ENCODE measurements around the gene TBC1D12.
"Not testable (repeated sequence)": the region's sequence is repeated elsewhere in the genome, so short reads cannot be mapped to it uniquely, and the experiment has no call there.

Gene TBC1D12

DNA sequence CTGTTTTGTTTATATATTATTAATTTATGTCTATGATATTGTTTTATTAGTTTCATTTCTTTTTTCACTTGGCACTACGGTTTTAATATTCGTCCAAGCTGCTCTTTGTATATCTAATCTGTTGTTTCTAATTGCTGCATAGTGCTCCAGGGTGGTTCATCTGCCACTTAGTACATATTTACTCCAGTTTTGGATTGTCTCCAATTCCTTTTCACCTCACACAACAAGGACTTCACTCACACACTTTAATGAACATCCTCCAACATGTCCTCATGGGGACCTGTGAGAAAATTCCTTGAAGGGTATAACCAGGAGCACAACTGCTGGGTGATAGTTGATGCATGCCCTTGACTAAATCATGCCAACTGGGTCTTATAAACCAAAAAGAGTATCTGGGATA lies 25.5 kb upstream of the TBC1D12 start:
- Histone ChIP-seq H2AFZ (ENCODE audit: low read depth) (no peak overlapping the region), H3K4me3 (IDR thresholded peaks at IDR 0.05; ENCODE audit: insufficient read depth, low read depth, low read length) (no peak overlapping the region), H4K20me1 (ENCODE audit: insufficient read depth) (no peaks in the 10 kb centered on the region), H3K36me3 (ENCODE audit: insufficient read depth) (no peaks in the 10 kb centered on the region), H3K79me2 (ENCODE audit: insufficient read depth, low read depth) (no peaks in the 10 kb centered on the region), H3K4me2 (no peak overlapping the region), H3K9ac (no peak overlapping the region), H3K27ac (no peak overlapping the region), H3K27me3 (ENCODE audit: insufficient read depth, low read depth) (no peaks in the 10 kb centered on the region), H3K4me1 (ENCODE audit: low read depth, poor library complexity, severe bottlenecking) (no peaks in the 10 kb centered on the region)
- TF ChIP-seq, protein P1, sequence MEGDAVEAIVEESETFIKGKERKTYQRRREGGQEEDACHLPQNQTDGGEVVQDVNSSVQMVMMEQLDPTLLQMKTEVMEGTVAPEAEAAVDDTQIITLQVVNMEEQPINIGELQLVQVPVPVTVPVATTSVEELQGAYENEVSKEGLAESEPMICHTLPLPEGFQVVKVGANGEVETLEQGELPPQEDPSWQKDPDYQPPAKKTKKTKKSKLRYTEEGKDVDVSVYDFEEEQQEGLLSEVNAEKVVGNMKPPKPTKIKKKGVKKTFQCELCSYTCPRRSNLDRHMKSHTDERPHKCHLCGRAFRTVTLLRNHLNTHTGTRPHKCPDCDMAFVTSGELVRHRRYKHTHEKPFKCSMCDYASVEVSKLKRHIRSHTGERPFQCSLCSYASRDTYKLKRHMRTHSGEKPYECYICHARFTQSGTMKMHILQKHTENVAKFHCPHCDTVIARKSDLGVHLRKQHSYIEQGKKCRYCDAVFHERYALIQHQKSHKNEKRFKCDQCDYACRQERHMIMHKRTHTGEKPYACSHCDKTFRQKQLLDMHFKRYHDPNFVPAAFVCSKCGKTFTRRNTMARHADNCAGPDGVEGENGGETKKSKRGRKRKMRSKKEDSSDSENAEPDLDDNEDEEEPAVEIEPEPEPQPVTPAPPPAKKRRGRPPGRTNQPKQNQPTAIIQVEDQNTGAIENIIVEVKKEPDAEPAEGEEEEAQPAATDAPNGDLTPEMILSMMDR (conservative IDR thresholded peaks at IDR 0.05; ENCODE audit: low read depth, low read length): no peak

DNA sequence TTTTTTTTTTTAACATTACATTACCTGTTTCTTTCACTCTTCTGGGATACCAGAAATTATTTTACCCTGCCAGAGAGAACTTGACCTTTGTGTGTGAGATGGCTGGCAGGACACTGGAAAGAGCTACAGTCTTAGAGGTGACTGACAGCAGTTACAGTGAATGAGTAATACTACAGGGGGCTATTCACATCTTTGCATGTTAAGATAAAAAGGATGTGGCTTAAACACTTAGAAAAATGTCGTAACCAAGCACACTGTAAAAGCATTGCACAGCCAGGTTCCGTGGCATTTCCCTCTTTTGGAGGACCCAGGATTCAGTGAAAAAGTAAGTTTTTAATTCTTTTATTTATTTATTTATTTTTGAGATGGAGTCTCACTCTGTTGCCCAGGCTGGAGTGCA lies 18.8 kb upstream of the TBC1D12 start:
- no peak overlapping the region for H3K27ac ChIP-seq

DNA sequence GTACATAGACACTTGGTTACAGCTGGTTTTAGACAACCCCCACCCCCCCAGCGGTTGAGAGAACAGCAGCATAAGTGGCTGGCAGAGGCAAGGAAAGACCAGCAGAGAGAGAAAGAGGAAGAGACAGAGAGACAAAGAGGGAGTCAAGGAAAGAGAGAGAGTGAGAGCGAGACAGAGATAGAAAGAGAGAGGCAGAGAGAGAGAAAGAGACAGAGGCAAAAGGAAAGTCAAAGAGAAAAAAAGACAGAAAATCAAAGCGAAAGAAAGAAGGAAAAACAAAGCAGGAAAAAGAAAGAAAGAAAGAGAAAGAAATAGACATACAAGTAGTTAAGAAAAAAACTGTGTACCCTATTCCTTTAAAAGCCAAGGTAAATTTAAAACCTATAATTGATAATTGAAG lies 16.6 kb upstream of the TBC1D12 start:
- H3K79me2 ChIP-seq (ENCODE audit: insufficient read depth, low read depth); H3K36me3 ChIP-seq (ENCODE audit: insufficient read depth); H2AFZ ChIP-seq (ENCODE audit: low read depth); H3K4me1 ChIP-seq (ENCODE audit: low read depth, poor library complexity, severe bottlenecking); H3K9ac ChIP-seq; H3K4me2 ChIP-seq; H4K20me1 ChIP-seq (ENCODE audit: insufficient read depth); H3K27ac ChIP-seq; H3K27me3 ChIP-seq (ENCODE audit: insufficient read depth, low read depth); H3K4me3 ChIP-seq (IDR thresholded peaks at IDR 0.05; ENCODE audit: insufficient read depth, low read depth, low read length): not testable (repeated sequence)

More for the DNA sequence above, 18.8 kb upstream of the TBC1D12 start:
- H3K4me3 ChIP-seq (IDR thresholded peaks at IDR 0.05; ENCODE audit: insufficient read depth, low read depth, low read length): no peak overlapping the region
- H3K79me2 ChIP-seq (ENCODE audit: insufficient read depth, low read depth): no peaks in the 10 kb centered on the region
- TF ChIP-seq, protein P1 (conservative IDR thresholded peaks at IDR 0.05; ENCODE audit: low read depth, low read length): no peak
- no peaks in the 10 kb centered on the region for H3K27me3 ChIP-seq (ENCODE audit: insufficient read depth, low read depth)
- no peak overlapping the region for H3K4me2 ChIP-seq
- no peak overlapping the region for H3K9ac ChIP-seq
- no peaks in the 10 kb centered on the region for H4K20me1 ChIP-seq (ENCODE audit: insufficient read depth)
- no peak overlapping the region for H2AFZ ChIP-seq (ENCODE audit: low read depth)
- no peaks in the 10 kb centered on the region for H3K4me1 ChIP-seq (ENCODE audit: low read depth, poor library complexity, severe bottlenecking)
- no peaks in the 10 kb centered on the region for H3K36me3 ChIP-seq (ENCODE audit: insufficient read depth)

DNA sequence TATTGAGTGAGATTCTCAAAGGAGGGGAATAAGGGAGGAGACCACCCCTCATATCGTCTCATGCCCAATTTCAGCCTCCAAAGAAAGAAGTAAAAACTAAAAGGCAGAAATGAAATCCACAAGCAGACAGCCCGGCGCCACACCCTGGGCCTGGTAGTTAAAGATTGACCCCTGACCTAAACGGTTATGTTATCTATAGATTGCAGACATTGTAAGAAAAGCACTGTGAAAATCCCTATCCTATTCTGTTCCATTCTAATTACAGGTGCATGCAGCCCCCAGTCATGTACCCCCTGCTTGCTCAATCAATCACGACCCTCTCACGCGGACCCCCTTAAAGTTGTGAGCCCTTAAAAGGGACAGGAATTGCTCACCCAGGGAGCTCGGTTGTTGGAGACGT lies 10.2 kb upstream of the TBC1D12 start:
- not testable (repeated sequence) for H3K4me1 ChIP-seq (ENCODE audit: low read depth, poor library complexity, severe bottlenecking); H2AFZ ChIP-seq (ENCODE audit: low read depth); H3K27me3 ChIP-seq (ENCODE audit: insufficient read depth, low read depth); H3K4me2 ChIP-seq; H3K4me3 ChIP-seq (IDR thresholded peaks at IDR 0.05; ENCODE audit: insufficient read depth, low read depth, low read length); H3K79me2 ChIP-seq (ENCODE audit: insufficient read depth, low read depth); H3K36me3 ChIP-seq (ENCODE audit: insufficient read depth); H3K27ac ChIP-seq; H4K20me1 ChIP-seq (ENCODE audit: insufficient read depth); H3K9ac ChIP-seq

DNA sequence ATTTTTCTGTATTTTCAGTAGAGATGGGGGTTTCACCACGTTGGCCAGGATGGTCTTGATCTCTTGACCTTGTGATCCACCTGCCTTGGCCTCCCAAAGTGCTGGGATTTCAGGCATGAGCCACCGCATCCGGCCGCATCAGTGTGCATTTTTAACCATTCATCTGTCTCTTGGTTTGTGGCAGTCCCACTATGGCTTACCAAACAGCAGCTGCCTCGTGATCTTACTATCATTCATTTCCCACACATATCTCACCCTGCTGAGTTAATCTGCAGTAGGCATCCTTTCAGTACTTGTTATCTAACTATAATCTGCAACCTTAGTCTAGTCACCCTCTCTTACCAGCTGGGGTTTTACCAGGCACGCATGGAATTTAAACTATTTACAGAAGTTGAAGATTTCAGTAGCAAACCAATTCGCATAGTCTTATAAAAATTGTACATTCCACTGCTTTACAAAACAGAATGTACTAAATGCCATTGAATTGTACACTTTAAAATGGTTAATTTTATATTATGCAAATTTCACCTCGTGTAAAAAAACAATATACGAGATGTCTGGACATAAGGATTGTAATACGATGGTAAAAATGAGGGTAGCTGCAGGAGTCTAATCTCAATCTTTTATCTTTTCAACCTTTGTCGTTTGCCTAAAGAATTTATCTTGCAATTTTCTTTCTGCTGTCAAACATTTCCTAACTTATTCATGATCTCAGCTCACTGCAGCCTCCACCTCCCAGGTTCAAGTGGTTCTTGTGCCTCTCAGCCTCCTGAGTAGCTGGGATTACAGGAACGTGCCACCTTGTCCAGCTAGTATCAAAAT lies 4.6 kb upstream of the TBC1D12 start:
- H3K4me3 ChIP-seq (IDR thresholded peaks at IDR 0.05; ENCODE audit: insufficient read depth, low read depth, low read length): no peak overlapping the region
- TF ChIP-seq, protein P1 (conservative IDR thresholded peaks at IDR 0.05; ENCODE audit: low read depth, low read length): no peak
- no peak overlapping the region for H3K9ac ChIP-seq
- no peaks in the 10 kb centered on the region for H3K79me2 ChIP-seq (ENCODE audit: insufficient read depth, low read depth)
- H4K20me1 ChIP-seq (ENCODE audit: insufficient read depth): no peaks in the 10 kb centered on the region
- H3K36me3 ChIP-seq (ENCODE audit: insufficient read depth): no peaks in the 10 kb centered on the region
- no peaks in the 10 kb centered on the region for H3K4me1 ChIP-seq (ENCODE audit: low read depth, poor library complexity, severe bottlenecking)
- no peak overlapping the region for H3K4me2 ChIP-seq
- no peaks in the 10 kb centered on the region for H3K27me3 ChIP-seq (ENCODE audit: insufficient read depth, low read depth)
- H3K27ac ChIP-seq: no peak overlapping the region
- H2AFZ ChIP-seq (ENCODE audit: low read depth): no peak overlapping the region
